Activated CD8-positive, alpha-beta memory T cell treated with anti-CD3 and anti-CD28 coated beads for 1 hour (primary cell): ENCODE results near the gene MTCL1.

Experiments
- DNase-seq, 2 donors: peaks; one replicate each; pipeline ENCODE4 v3.0.0-alpha.2; 2020; ENCODE audit warnings: low read depth in 1 of 2; ENCODE audit errors: extremely low read depth in 1 of 2

Gene MTCL1

GRCh38 chr18:8806100-8806797 is 100.9 kb downstream of the MTCL1 start:
- DNase-seq, result no peak

GRCh38 chr18:8806798-8807487 is 101.6 kb downstream of the MTCL1 start:
- no peak for DNase-seq

GRCh38 chr18:8807488-8807805 is 102.1 kb downstream of the MTCL1 start:
- DNase-seq, result no peak

GRCh38 chr18:8808001-8808400 is 102.6 kb downstream of the MTCL1 start:
- DNase-seq, result no peak

- no peak for DNase-seq
Measured at GRCh38 chr18:8809514-8809913, 104.2 kb downstream of the MTCL1 start.

GRCh38 chr18:8810157-8810556 is 104.8 kb downstream of the MTCL1 start:
- DNase-seq, result no peak

- DNase-seq, result no peak
Measured at GRCh38 chr18:8811115-8811514, 105.8 kb downstream of the MTCL1 start.

GRCh38 chr18:8812631-8813030 is 107.3 kb downstream of the MTCL1 start:
- DNase-seq, result no peak

GRCh38 chr18:8813611-8814010 is 108.3 kb downstream of the MTCL1 start:
- DNase-seq, result no peak

- DNase-seq, result no peak
Measured at GRCh38 chr18:8814206-8814605, 108.8 kb downstream of the MTCL1 start.

- DNase-seq, result no peak
Measured at GRCh38 chr18:8816220-8816619, 110.9 kb downstream of the MTCL1 start.

GRCh38 chr18:8816816-8817215 is 111.5 kb downstream of the MTCL1 start:
- no peak for DNase-seq

- no peak for DNase-seq
Measured at GRCh38 chr18:8818982-8819381, 113.6 kb downstream of the MTCL1 start.

- no peak for DNase-seq
Measured at GRCh38 chr18:8820396-8821082, 115.2 kb downstream of the MTCL1 start.

- DNase-seq, result no peak
Measured at GRCh38 chr18:8821083-8821465, 115.7 kb downstream of the MTCL1 start.

- DNase-seq, result no peak
Measured at GRCh38 chr18:8821531-8821930, 116.2 kb downstream of the MTCL1 start.

GRCh38 chr18:8822643-8823042 is 117.3 kb downstream of the MTCL1 start:
- no peak for DNase-seq

GRCh38 chr18:8823530-8823929 is 118.2 kb downstream of the MTCL1 start:
- DNase-seq, result no peak

- no peak for DNase-seq
Measured at GRCh38 chr18:8824846-8825245, 119.5 kb downstream of the MTCL1 start.

- DNase-seq, result no peak
Measured at GRCh38 chr18:8825273-8825672, 119.9 kb downstream of the MTCL1 start.

- DNase-seq, result no peak
Measured at GRCh38 chr18:8825729-8826375, 120.5 kb downstream of the MTCL1 start.

- no peak for DNase-seq
Measured at GRCh38 chr18:8826514-8826913, 121.2 kb downstream of the MTCL1 start.
